HG03066 (cell line): ENCODE results near the gene FOXG1.

Experiments
- ATAC-seq: cut with Tn5 transposase; IDR thresholded peaks from one replicate; pipeline ENCODE4 v1.9.1; 2021; ENCODE audit warnings: low read depth; ENCODE audit not compliant: unreplicated experiment

Gene FOXG1

DNA sequence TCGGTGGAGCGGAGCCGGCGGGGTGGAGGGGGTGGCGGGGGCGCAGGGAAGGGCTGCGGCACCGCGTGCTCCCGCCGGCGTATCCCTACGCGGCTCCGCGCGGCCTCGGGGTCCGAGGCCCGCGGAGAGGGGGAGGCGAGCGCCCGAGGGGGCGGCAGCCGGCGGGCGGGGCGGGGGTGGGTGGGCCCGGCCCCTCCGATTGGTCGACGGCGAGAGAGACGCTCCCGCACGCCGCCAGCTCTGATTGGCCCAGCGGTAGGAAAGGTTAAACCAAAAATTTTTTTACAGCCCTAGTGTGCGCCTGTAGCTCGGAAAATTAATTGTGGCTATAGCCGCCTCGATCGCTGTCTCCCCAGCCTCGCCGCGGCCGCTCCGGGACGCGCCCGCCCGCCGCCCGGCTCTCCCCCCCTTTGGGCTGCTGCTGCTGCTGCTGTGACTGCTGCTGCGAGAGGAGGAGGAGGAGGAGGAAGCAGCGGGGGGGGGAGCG lies at the start of gene FOXG1:
TSS of gene FOXG1 (plus strand) at position 319 of the 487 bp plus-strand sequence. CDS start 493 bp downstream, outside the sequence.
- no peak for ATAC-seq

DNA sequence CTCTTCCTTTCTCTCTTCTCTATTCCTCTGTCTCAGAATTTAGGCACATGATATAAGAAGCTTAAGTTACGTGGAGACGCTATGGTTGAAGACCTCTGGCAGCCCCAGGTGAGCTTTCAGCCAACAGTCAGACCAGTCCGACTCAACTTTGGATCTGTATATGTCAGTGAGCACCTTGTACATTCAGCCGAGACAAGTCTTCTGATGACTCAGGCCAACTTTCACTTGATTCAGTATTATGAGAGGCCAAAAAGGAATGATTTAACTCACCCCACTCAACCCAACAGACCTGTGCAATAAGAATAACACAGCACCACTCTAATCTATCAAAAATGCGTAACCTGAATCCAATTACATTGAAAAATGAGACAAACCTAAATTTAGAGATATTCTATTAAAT lies 47.5 kb upstream of the FOXG1 start:
- ATAC-seq, result no peak

GRCh38 chr14:28731358-28731757 lies 35.2 kb upstream of the FOXG1 start:
- no peak for ATAC-seq

DNA sequence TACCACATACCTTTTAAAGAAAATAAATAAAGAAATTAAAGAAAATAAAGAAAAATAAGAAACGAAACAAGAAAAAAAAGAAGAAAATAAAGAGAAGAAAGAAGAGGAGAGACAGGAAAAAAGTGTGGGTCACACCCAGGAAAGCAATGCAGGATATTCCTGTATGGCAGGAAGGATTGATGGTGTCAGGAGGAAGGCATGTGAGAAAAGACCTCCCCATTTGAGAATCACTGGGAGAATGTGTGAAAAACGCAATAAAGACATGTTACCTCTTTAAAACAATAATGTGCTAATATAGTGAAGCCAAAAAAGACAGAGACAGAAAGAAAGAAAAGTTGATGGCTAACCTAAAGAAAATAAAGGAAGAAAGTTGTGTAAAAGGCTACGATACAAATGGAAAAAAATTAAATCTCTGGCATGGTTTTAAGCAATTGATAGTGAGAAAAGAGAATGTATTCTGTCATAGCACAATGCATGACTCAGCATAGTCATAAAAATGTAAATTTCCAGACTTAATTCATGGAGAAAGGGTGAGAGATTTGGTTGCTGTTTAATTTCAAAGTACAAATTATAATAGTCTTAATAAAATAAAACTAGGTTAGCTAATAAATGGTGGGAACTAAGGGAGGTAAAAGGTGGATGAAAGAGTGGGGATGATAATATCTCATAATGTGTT lies 24.3 kb upstream of the FOXG1 start:
- no peak for ATAC-seq

GRCh38 chr14:28744126-28744525 lies 22.5 kb upstream of the FOXG1 start:
- ATAC-seq, result no peak

DNA sequence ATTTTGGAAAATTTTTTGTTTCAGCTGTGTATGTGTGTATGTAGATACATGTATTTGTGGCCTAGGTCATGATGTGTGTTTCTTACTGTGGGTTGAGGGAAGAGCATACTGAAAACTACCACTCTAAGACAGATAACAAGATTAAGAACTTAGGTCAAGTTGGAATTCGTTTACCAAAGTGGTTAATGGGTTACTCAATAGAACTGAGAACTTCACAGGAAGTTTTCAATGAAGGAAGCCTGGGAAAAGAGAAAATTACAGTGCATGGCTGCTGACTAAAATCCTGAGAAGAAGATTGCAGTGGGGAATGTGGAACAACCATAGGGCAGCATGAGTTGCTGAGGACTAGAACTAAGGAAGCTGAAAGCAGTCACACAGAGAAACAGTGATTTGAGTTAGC lies 21.4 kb upstream of the FOXG1 start:
- no peak for ATAC-seq

DNA sequence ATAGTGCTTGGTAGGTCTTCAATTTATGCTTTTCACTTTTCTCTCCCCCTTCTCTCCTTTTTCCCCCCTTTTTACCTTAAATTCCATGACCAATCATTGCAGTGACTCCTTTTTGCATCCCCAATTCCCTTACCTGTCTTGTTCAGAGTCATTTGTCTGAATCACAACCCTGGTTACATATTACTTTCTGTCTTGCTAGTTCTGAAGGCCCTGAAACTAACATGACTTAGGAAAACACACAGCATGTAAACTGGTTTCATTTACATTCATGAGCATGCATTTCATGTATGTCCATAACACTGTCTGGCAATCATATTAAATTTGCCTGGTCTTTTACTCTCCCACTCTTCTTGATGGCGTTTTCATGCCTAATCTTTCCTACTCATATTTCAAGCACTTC lies 20.3 kb upstream of the FOXG1 start:
- no peak for ATAC-seq

DNA sequence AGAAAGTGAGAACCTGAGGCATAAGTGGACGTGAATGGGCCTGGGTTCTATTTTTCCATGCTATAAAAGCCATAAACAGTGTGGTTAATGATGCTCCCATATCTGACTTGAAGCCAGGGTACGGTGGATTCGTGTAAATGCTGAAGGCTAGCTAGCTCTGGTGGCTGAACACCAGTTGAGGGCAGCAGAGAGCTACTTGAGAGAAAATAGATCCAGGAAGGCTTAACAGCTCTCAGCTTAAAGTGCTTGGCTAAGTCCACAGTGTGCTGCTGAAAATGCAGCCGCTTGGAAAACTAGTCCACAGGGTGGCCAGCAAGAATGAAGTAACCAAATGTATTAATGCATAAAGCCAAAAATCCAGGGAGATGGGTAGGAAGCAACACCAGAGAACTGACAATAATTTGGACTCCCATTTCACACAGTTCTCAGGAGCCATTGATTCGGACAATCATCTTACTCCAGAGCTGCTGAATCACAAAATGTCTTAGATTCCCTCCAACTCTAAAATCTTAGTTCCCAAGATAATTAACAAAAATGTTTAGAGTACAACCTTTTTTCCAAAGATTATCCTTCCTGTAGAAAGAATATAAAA lies 15.0 kb upstream of the FOXG1 start:
- ATAC-seq, result peak; percentile 65

- ATAC-seq, result no peak
Measured at GRCh38 chr14:28754209-28754985, 12.2 kb upstream of the FOXG1 start.

DNA sequence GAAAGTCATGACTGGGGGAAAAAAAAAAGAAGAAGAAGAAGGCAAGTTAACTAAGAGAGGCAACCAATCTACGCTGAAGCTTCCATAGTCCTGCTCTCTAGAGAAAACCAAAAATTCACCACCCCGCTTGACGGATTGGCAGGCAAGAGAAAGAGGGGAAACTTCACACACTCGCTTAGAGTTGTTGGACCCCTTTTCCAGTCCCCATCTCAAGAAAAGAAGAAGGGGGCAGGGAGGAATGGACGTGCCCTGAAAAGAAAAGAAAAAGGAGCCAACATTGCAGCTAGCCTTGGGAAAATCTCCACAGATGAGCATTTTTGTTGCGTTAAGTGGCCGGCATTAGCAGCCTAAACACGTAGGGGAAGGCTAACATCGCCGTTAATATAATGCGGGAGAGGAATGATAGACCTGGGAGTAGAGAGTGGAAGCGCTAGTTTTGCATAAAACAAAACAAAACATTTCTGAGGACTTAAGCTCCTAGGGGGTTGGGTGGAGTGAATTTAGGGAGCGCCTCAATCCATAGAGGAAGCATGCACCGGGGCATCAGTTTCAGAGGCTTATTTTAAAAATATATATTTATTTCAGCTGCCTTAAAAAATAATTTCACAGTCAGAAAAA lies 11.3 kb upstream of the FOXG1 start:
- ATAC-seq, result no peak

DNA sequence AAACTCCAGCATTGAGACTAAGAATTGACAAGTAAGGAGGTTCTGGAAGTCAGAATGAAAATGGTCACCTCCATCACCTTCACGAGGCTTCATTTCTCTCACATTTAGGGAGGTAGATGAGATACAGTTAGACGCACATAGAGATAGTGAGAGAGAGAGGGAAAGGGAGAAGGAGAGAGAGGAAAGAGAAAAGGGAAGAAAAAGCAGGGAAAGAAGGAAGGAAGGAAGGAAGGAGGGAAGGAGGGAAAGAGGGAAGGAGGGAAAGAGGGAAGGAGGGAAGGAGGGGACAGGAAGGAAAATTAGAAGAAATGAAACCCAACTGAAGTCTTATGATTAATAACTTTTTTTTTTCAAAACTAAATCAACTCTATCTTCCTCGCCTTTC lies 10.7 kb upstream of the FOXG1 start:
- no peak for ATAC-seq

- ATAC-seq, result no peak
Measured at GRCh38 chr14:28756269-28756883, 10.2 kb upstream of the FOXG1 start.

DNA sequence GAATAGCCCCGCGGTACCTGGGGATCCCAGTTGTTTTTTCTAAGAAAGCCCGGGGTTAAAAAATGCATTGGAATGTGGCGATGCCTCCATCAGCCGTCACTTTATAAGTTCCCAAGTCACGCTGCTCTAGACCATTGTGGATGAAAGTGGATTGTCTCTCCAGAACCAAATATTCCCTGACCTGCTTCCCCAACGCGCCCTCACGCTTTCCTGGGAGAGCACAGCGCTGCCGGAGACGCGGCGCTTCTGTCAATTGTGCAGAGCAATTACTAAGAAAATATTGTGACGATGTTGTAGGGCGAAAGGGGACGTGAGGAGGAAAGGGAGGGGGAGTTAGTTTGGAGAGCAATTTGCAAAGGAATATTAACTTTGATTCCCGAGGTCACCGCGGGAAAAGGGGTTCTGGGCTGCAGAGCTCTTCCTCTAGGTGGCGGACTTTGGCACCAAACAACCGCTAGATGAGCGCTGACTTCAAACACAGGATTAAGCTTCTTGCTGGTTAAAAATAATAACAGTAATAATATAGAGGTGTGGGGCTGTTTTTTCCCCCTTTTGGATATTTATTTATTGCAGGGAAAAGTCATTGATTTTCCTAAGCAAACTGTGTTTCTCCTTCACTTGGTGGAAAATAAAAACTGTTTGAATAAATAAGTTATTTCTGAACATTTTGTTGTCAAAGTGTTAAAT lies 9.6 kb upstream of the FOXG1 start:
- ATAC-seq, result no peak

DNA sequence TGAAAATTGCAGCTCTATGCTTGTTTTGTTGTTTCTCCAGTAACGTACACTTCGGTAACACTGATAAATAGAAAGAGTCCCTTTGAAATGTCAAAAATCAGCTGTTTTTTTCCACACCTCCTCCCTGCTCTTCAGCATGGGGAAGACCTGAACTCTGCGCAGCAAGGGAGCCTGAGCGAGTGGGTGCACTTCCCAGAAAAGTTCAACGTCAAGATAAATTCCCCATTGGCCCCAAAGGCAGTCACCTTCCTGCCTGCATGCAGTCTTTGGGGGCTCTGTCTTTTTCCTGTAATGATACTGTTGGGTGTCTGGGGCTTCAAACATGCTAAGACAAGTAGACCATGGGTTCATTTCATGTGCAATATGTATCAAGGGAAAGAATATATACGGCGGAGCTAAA lies 8.8 kb upstream of the FOXG1 start:
- no peak for ATAC-seq

GRCh38 chr14:28758253-28758884 lies 8.2 kb upstream of the FOXG1 start:
- no peak for ATAC-seq

DNA sequence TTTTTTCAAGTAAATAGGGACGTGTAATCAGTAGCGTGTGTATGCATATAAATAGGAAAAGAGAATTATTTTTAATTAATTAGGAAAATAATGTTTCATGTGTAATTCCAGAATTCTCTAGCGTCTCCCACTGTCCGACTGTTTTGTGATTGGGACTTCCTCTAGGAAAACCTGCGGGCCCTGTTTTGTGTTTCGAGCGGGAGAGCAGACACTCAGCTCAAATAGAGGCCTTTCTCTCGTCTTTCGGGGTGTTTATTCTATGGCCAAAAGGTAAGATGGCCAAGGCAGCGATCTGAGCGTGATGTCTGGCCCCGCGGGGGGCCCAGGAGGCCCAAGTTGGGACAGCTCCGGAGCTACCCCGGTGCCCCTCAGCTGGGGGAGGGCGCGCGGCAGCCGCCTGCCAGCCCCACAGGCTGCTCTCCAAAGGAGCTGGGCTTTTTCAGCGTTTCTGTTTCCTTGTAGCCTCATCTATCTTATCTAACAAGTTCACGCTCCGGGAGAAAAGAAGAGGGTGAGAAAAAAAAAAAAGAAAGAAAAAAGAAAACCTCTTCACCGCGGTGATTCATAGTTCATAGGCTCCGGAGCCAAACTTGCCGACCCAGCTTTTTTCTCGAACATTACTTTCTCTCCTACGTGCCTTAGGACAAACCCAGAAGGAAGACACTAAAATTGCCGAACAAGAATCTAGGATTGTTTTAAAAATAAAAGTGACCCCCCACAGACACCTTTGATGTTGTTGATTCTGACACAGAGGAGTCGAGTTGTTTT lies 7.5 kb upstream of the FOXG1 start:
- no peak for ATAC-seq

- no peak for ATAC-seq
Measured at GRCh38 chr14:28759653-28760313, 6.8 kb upstream of the FOXG1 start.

GRCh38 chr14:28760431-28760996 lies 6.1 kb upstream of the FOXG1 start:
- no peak for ATAC-seq
